DND-41 (cell line): ENCODE results near the gene APOL5.

Experiments
- CTCF ChIP-seq: IDR thresholded peaks from 2 replicates; pipeline ENCODE4 v1.5.1; 2012; ENCODE audit warnings: borderline replicate concordance, low read length, moderate library complexity, mild to moderate bottlenecking; ENCODE audit not compliant: poor library complexity, severe bottlenecking; ENCODE audit errors: extremely low read depth
- EZH2 ChIP-seq: IDR thresholded peaks from 3 replicates; pipeline ENCODE4 v1.6.1; 2012; ENCODE audit warnings: borderline replicate concordance, low read depth, mild to moderate bottlenecking, moderate library complexity, low read length, inconsistent platforms; ENCODE audit not compliant: severe bottlenecking

- TF ChIP-seq CTCF (no peak), EZH2 (no peak)
Measured at GRCh38 chr22:35726398-35726797, 8.7 kb downstream of the APOL5 start.
